Naive thymus-derived CD4-positive, alpha-beta T cell (primary cell): ENCODE results near the gene DUSP9. TPM values are rescaled to one million over a fixed set of nuclear protein-coding genes. Genes with fewer than 3 reads are reported as not detected.

ENCODE experiments used
- ATAC-seq: fragments of 150-1000 bp; cut with Tn5 transposase; 2 replicates; pipeline ENCODE4 v1.10.0; 2021; ENCODE audit warnings: mild to moderate bottlenecking, moderate library complexity
- CTCF ChIA-PET: fragments of 350-600 bp; sonication (Branson Sonifier 250); formaldehyde crosslinking; loops from one replicate; lab custom pipeline; 2021; ENCODE audit warnings: antibody characterized with exemption; lab: Charles Lee
- POLR2A ChIA-PET: fragments of 350-600 bp; sonication (Branson Sonifier 250); formaldehyde crosslinking; loops from one replicate; lab custom pipeline; 2021; ENCODE audit warnings: antibody characterized with exemption, inconsistent platforms; lab: Charles Lee
- DNase-seq, 9 donors: peaks; one replicate each; pipeline versions ENCODE4 v3.0.0 to v3.0.0-alpha.2; 2020 to 2022; ENCODE audit warnings: mixed read lengths in 1 of 9
- H3K27ac ChIP-seq: one replicate; pipeline ENCODE4 v1.7.0; 2013; ENCODE audit warnings: mild to moderate bottlenecking, low read depth, low read length, moderate library complexity
- H3K27me3 ChIP-seq, 2 donors: one replicate each; pipeline ENCODE4 v1.7.0; 2013; ENCODE audit warnings: low read length in 2 of 2, mild to moderate bottlenecking in 2 of 2, moderate library complexity in 2 of 2; ENCODE audit not compliant: control insufficient read depth in 2 of 2, insufficient read depth in 2 of 2
- H3K36me3 ChIP-seq, 3 experiments: 1 replicate in 2 of 3; 2 replicates in 1 of 3; pipeline ENCODE4 v1.7.0; 2013; ENCODE audit warnings: low read length in 3 of 3, mild to moderate bottlenecking in 3 of 3, moderate library complexity in 1 of 3; ENCODE audit not compliant: insufficient read depth in 3 of 3, control insufficient read depth in 2 of 3
- H3K4me1 ChIP-seq, 2 donors: one replicate each; pipeline ENCODE4 v1.7.0; 2013; ENCODE audit warnings: low read length in 2 of 2, mild to moderate bottlenecking in 2 of 2, moderate library complexity in 1 of 2; ENCODE audit not compliant: control insufficient read depth in 2 of 2, insufficient read depth in 2 of 2
- H3K4me3 ChIP-seq: 2 replicates; pipeline ENCODE4 v1.7.0; 2013; ENCODE audit warnings: mild to moderate bottlenecking, low read length
- H3K9me3 ChIP-seq, 3 experiments: 1 replicate in 2 of 3; 2 replicates in 1 of 3; pipeline ENCODE4 v1.7.0; 2013; ENCODE audit warnings: low read length in 3 of 3; ENCODE audit not compliant: control insufficient read depth in 2 of 3
- H3K27ac Mint-ChIP-seq, 9 donors: one replicate each; pipeline ENCODE4 v1.8.0; 2020 to 2022; ENCODE audit warnings: mixed read lengths in 9 of 9, mild to moderate bottlenecking in 8 of 9, moderate library complexity in 5 of 9, inconsistent platforms in 2 of 9
- H3K27me3 Mint-ChIP-seq, 5 donors: one replicate each; pipeline ENCODE4 v1.8.0; 2021 to 2022; ENCODE audit warnings: mixed read lengths in 5 of 5, mild to moderate bottlenecking in 1 of 5
- H3K36me3 Mint-ChIP-seq, 5 donors: one replicate each; pipeline ENCODE4 v1.8.0; 2020 to 2022; ENCODE audit warnings: mixed read lengths in 5 of 5, mild to moderate bottlenecking in 3 of 5, inconsistent platforms in 1 of 5
- H3K4me1 Mint-ChIP-seq, 7 donors: one replicate each; pipeline ENCODE4 v1.8.0; 2020 to 2022; ENCODE audit warnings: mixed read lengths in 7 of 7, mild to moderate bottlenecking in 3 of 7, inconsistent platforms in 1 of 7
- H3K4me3 Mint-ChIP-seq, 10 donors: one replicate each; pipeline ENCODE4 v1.8.0; 2020 to 2022; ENCODE audit warnings: mild to moderate bottlenecking in 10 of 10, mixed read lengths in 10 of 10, moderate library complexity in 6 of 10, inconsistent platforms in 2 of 10
- H3K9me3 Mint-ChIP-seq, 11 donors: one replicate each; pipeline ENCODE4 v1.8.0; 2020 to 2022; ENCODE audit warnings: mixed read lengths in 11 of 11, mild to moderate bottlenecking in 4 of 11, inconsistent platforms in 1 of 11, moderate library complexity in 1 of 11
- intact Hi-C, 2 donors: fragments of 100-400 bp; cut with micrococcal nuclease; formaldehyde crosslinking; loops; one replicate each; pipeline ENCODE4 v1.15.1; 2023
- polyA plus RNA-seq, 2 donors: library from polyadenylated mRNA; unstranded; fragments of 300-500 nt; fragmentation: Illumina TruSeq; gene quantifications; one replicate each; pipeline ENCODE4 v1.2.3, GENCODE V29; 2021
- total RNA-seq, 6 experiments: library from RNA in 5 of 6; stranded (reverse) in 5 of 6; gene quantifications; 1 replicate in 5 of 6; 2 replicates in 1 of 6; pipeline ENCODE4 v1.2.3 and lab custom pipeline; 2021 to 2026

DUSP9 gene
- total and polyA plus RNA-seq, 7 experiments from 2014 or later: not detected

DNA sequence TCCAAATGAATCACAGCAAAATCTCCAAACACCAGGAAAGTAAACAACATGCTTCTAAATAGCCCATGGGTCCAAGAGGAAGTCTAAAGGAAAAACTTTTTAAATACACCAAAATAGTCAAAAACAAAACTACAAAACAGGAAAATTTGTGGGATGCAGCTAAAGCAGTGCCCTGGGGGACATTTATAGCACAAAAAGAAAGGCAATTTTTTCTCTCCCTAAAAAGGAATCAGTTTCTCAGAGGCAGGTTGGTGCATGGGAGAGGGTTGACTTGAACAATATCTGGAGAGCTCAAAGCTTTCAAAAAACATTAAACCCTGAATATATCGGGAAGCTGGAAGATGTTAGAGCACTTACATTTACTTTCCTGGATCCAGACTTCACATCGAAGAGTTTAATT lies 15.7 kb upstream of the DUSP9 start:
- H3K27me3 Mint-ChIP-seq: peaks cover 0 to 10% (median 0%) of the 10 kb centered on the region in 5 donors
- intact Hi-C loops: no loop called here
- peaks cover 0 to 14% (median 5%) of the 10 kb centered on the region in 11 donors for H3K9me3 Mint-ChIP-seq
- POLR2A ChIA-PET: no interaction called here
- no peak overlapping the region for H3K4me3 Mint-ChIP-seq
- CTCF ChIA-PET: no interaction called here
- Histone ChIP-seq H3K9me3 (no peaks in the 10 kb centered on the region), H3K4me3 (no peak overlapping the region), H3K27ac (no peak overlapping the region), H3K4me1 (no peaks in the 10 kb centered on the region), H3K36me3 (no peaks in the 10 kb centered on the region), H3K27me3 (no peaks in the 10 kb centered on the region)
- ATAC-seq (no peak), DNase-seq (no peak)
- no peaks in the 10 kb centered on the region for H3K4me1 Mint-ChIP-seq
- no peak overlapping the region for H3K27ac Mint-ChIP-seq
- no peaks in the 10 kb centered on the region for H3K36me3 Mint-ChIP-seq

DNA sequence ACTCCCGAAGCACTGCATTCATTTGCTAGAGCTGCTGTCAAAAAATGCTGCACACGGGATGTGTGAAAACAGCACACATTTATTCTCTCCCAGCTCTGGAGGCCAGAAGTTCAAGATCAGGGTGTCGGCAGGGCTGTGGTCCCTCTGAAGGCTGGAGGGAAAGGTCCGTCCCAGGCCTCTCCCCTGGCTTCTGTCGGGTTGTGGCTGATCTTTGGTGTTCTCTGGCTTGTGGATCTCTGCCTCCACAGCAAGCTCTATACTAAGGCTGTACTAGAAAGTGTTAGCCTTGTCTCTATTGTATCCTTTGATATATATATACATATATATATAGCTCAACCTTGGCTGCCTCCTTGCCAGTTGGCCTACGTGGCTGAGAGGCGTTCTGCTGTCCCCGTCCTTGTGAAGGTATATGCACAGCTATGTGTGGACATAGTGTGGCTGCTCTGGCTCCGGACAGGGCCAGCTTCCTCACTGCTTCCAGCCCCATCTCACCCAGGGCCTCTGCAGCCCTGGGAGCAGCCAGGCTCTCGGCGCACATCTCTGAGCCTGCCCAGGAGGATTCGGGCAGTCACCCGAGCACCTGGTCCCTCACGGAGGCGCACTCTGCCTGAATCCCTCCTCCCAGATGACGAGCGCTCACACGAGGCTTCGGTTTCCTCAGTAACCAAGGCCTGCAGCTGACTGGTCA lies 15.0 kb upstream of the DUSP9 start:
- Mint-ChIP-seq H3K27me3 (peaks cover 0 to 10% (median 0%) of the 10 kb centered on the region in 5 donors), H3K27ac (no peak overlapping the region), H3K4me3 (no peak overlapping the region), H3K36me3 (no peaks in the 10 kb centered on the region), H3K4me1 (no peaks in the 10 kb centered on the region), H3K9me3 (peaks cover 0 to 14% (median 5%) of the 10 kb centered on the region in 11 donors)
- DNase-seq (no peak), ATAC-seq (no peak)
- Histone ChIP-seq H3K27me3 (no peaks in the 10 kb centered on the region), H3K4me1 (no peaks in the 10 kb centered on the region), H3K36me3 (no peaks in the 10 kb centered on the region), H3K27ac (no peak overlapping the region), H3K9me3 (no peaks in the 10 kb centered on the region), H3K4me3 (no peak overlapping the region)
- ChIA-PET CTCF (no interaction called here), POLR2A (interaction anchor here (0.5 kb wide), 1 partner anchor 539 kb away, joined by 3 read pairs; no protein-coding TSS in a partner anchor)
- intact Hi-C loops: no loop called here

DNA sequence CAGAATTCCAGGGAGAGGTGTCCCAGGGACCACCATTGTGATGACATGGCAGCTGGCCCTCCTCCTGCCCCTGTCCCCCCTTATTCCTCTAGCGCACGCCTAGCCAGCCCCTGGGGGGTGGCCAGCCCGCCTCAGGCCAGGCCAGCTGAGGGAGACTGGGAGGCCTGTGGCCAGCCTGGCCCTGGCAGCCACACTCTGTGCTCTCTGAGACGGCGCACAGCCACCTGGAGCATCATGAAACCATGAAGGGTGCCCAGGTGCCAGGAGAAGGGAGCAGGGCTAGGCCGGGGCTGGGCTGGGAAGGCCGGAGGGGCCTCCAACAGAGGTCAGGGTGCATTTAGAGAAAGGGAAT lies 14.4 kb upstream of the DUSP9 start:
- no peak overlapping the region for H3K4me3 ChIP-seq
- no peak overlapping the region for H3K27ac Mint-ChIP-seq
- no peaks in the 10 kb centered on the region for H3K4me1 ChIP-seq
- ATAC-seq (no peak), DNase-seq (no peak)
- H3K9me3 ChIP-seq: no peaks in the 10 kb centered on the region
- H3K9me3 Mint-ChIP-seq: peaks cover 0 to 14% (median 5%) of the 10 kb centered on the region in 11 donors
- no peaks in the 10 kb centered on the region for H3K4me1 Mint-ChIP-seq
- no peak overlapping the region for H3K27ac ChIP-seq
- ChIA-PET CTCF (no interaction called here), POLR2A (no interaction called here)
- H3K36me3 Mint-ChIP-seq: no peaks in the 10 kb centered on the region
- H3K36me3 ChIP-seq: no peaks in the 10 kb centered on the region
- H3K27me3 Mint-ChIP-seq: peaks cover 0 to 10% (median 0%) of the 10 kb centered on the region in 5 donors
- H3K27me3 ChIP-seq: no peaks in the 10 kb centered on the region
- intact Hi-C loops: no loop called here
- no peak overlapping the region for H3K4me3 Mint-ChIP-seq

DNA sequence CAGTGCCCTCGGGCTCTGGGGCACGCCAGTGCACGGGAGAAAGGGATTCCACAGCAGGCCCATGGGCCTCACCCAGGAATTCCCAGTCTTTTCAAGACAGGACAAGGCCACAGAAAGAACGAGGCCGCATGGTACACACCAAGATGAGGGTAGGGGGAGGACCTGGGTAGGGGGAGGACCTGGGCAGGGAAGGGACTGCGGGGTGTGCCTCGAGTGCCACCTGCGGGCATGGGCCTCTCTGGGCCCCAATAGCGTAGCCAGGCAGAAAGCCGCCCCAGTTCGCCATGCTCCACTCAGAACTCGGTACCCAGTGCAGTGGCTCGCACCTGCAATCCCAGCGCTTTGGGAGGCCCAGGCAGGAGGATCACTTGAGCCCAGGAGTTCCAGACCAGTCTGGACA lies 14.0 kb upstream of the DUSP9 start:
- intact Hi-C loops: no loop called here
- Histone ChIP-seq H3K4me1 (no peaks in the 10 kb centered on the region), H3K9me3 (no peaks in the 10 kb centered on the region), H3K27ac (no peak overlapping the region), H3K27me3 (no peaks in the 10 kb centered on the region), H3K36me3 (no peaks in the 10 kb centered on the region), H3K4me3 (no peak overlapping the region)
- H3K27ac Mint-ChIP-seq: no peak overlapping the region
- DNase-seq (no peak), ATAC-seq (no peak)
- ChIA-PET CTCF (no interaction called here), POLR2A (no interaction called here)
- peaks cover 0 to 10% (median 0%) of the 10 kb centered on the region in 5 donors for H3K27me3 Mint-ChIP-seq
- H3K9me3 Mint-ChIP-seq: peaks cover 0 to 14% (median 5%) of the 10 kb centered on the region in 11 donors
- no peak overlapping the region for H3K4me3 Mint-ChIP-seq
- no peaks in the 10 kb centered on the region for H3K36me3 Mint-ChIP-seq
- no peaks in the 10 kb centered on the region for H3K4me1 Mint-ChIP-seq

DNA sequence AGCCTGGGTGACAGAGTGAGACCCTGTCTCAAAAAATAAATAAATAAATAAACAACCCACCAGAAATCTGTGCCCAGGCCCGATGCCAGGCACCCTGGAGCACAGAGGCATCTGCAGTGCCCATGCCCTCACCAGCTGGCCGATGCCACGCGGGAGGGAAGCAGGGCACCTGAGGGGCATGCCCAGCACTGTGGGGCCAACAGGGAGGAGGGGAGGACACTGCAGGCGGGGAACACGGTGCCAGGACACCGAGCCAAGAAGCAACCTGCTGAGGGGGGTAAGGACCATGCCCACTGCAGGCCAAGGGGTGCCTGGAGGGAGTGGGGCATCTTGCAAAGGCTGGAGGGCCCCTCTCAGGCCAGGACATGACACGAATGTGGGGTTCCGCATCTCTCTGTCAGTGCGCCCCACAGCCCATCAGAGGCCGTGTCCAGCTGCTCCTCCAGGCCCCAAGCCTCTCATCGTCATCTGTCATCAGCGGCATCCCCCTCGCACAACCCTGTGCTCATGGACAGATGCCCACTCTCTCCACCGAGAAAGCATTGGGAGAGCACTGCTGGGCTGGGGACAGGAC lies 13.3 kb upstream of the DUSP9 start:
- CTCF ChIA-PET: no interaction called here
- Histone ChIP-seq H3K27ac (no peak overlapping the region), H3K27me3 (no peaks in the 10 kb centered on the region), H3K4me1 (no peaks in the 10 kb centered on the region), H3K36me3 (no peaks in the 10 kb centered on the region), H3K4me3 (no peak overlapping the region), H3K9me3 (no peaks in the 10 kb centered on the region)
- H3K27ac Mint-ChIP-seq: no peak overlapping the region
- no peak for ATAC-seq
- intact Hi-C loops: no loop called here
- DNase-seq: no peak
- H3K27me3 Mint-ChIP-seq: peaks cover 0 to 10% (median 0%) of the 10 kb centered on the region in 5 donors
- H3K4me1 Mint-ChIP-seq: no peaks in the 10 kb centered on the region
- no peak overlapping the region for H3K4me3 Mint-ChIP-seq
- peaks cover 0 to 14% (median 5%) of the 10 kb centered on the region in 11 donors for H3K9me3 Mint-ChIP-seq
- H3K36me3 Mint-ChIP-seq: no peaks in the 10 kb centered on the region
- POLR2A ChIA-PET: no interaction called here

DNA sequence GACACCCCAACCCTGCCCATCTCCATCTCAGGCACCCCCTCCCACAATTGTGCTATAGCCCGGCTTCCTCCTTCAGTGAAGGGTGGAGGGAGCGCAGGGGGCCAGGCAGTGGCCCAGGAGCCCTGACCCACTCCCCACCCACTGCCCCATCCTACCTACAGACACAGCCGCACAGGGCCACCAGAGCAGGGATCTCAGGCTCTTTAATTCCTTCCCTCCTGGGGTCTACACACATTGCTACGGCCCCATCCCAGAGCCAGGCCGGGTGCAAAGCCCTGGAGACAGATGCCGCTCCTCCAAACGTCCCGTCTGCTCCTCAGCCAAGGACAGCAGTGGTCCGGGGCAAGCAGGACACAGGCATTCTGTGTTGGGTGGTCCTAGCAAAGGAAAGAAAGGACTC lies 12.8 kb upstream of the DUSP9 start:
- no peaks in the 10 kb centered on the region for H3K4me1 ChIP-seq
- no peak overlapping the region for H3K27ac ChIP-seq
- intact Hi-C loops: no loop called here
- H3K4me3 ChIP-seq: no peak overlapping the region
- H3K9me3 ChIP-seq: no peaks in the 10 kb centered on the region
- Mint-ChIP-seq H3K36me3 (no peaks in the 10 kb centered on the region), H3K4me3 (no peak overlapping the region), H3K9me3 (peaks cover 0 to 14% (median 5%) of the 10 kb centered on the region in 11 donors), H3K4me1 (no peaks in the 10 kb centered on the region), H3K27ac (no peak overlapping the region), H3K27me3 (peaks cover 0 to 10% (median 0%) of the 10 kb centered on the region in 5 donors)
- ATAC-seq (no peak), DNase-seq (no peak)
- H3K36me3 ChIP-seq: no peaks in the 10 kb centered on the region
- CTCF ChIA-PET: no interaction called here
- POLR2A ChIA-PET: no interaction called here
- H3K27me3 ChIP-seq: no peaks in the 10 kb centered on the region

DNA sequence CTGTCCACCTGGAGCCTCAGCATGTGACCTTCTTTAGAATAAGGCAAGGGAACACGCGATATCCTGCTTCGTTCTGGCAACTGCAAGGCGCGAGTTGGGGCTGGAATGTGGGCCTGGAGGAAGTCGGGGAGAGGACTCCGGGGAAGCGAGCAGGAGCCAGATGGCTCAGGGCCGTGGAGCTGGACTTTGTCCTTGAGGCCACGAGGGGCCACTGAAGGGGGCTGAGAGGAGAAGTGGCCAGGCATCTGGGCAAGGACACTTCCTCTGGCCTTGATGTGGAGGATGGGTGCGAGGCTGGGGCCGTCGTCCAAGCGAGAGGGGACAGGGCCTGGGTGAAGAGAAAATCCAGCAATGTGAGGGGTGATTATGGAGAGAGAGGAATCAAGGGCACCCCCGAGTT lies 12.2 kb upstream of the DUSP9 start:
- no peak for ATAC-seq
- Histone ChIP-seq H3K27me3 (no peaks in the 10 kb centered on the region), H3K4me3 (no peak overlapping the region), H3K4me1 (no peaks in the 10 kb centered on the region), H3K36me3 (no peaks in the 10 kb centered on the region), H3K9me3 (no peaks in the 10 kb centered on the region), H3K27ac (no peak overlapping the region)
- Mint-ChIP-seq H3K4me1 (no peaks in the 10 kb centered on the region), H3K27me3 (peaks cover 0 to 10% (median 0%) of the 10 kb centered on the region in 5 donors), H3K9me3 (peaks cover 0 to 14% (median 5%) of the 10 kb centered on the region in 11 donors), H3K4me3 (no peak overlapping the region), H3K27ac (no peak overlapping the region), H3K36me3 (no peaks in the 10 kb centered on the region)
- intact Hi-C loops: no loop called here
- DNase-seq: no peak
- CTCF ChIA-PET: no interaction called here
- POLR2A ChIA-PET: no interaction called here
